A673 (cell line): ENCODE data around the gene GRB10. TPM values are rescaled to one million over a fixed set of nuclear protein-coding genes. Genes with fewer than 3 reads are reported as not detected.

Experiments
- BruUV-seq: library from RNA; stranded (reverse); fragments of 400-500 nt; replicated peaks from 2 replicates; lab custom pipeline; 2021; lab: Mats Ljungman, UMichigan
- CTCF ChIA-PET: fragments of 300-600 bp; sonication (Branson Sonifier 250); formaldehyde crosslinking; loops from one replicate; lab custom pipeline; 2022; ENCODE audit warnings: antibody characterized with exemption; lab: Charles Lee
- POLR2A ChIA-PET: fragments of 300-600 bp; sonication (Branson Sonifier 250); formaldehyde crosslinking; loops from one replicate; lab custom pipeline; 2022; ENCODE audit warnings: antibody characterized with exemption; ENCODE audit not compliant: low non-redundant PET; lab: Charles Lee
- DNase-seq: peaks from one replicate; pipeline ENCODE4 v3.0.0-alpha.2; 2015; ENCODE audit warnings: low spot score
- H3K27ac ChIP-seq: fragments of 200-600 bp; sonication (generic); 2 replicates; pipeline ENCODE4 v1.5.1; 2016; ENCODE audit warnings: mixed run types, low read depth, mild to moderate bottlenecking, mixed read lengths, antibody characterized with exemption, low read length; ENCODE audit not compliant: poor library complexity, severe bottlenecking
- H3K27me3 ChIP-seq: fragments of 200-600 bp; sonication (generic); replicated peaks from 2 replicates; pipeline ENCODE4 v1.6.1; 2017; ENCODE audit warnings: mixed run types, low read depth, mild to moderate bottlenecking, mixed read lengths, antibody characterized with exemption, low read length; ENCODE audit not compliant: insufficient read depth, poor library complexity
- H3K36me3 ChIP-seq: fragments of 200-600 bp; sonication (generic); 2 replicates; pipeline ENCODE4 v1.6.1; 2016; ENCODE audit warnings: mixed run types, mild to moderate bottlenecking, mixed read lengths, antibody characterized with exemption, low read length; ENCODE audit not compliant: insufficient read depth, poor library complexity, severe bottlenecking
- H3K4me1 ChIP-seq: fragments of 200-600 bp; sonication (generic); 2 replicates; pipeline ENCODE4 v1.6.1; 2017; ENCODE audit warnings: mixed run types, mild to moderate bottlenecking, mixed read lengths, antibody characterized with exemption, low read length; ENCODE audit not compliant: insufficient read depth, poor library complexity, severe bottlenecking
- H3K4me3 ChIP-seq: fragments of 200-600 bp; sonication (generic); 2 replicates; pipeline ENCODE4 v1.5.1; 2016; ENCODE audit warnings: low read depth, mixed run types, mild to moderate bottlenecking, mixed read lengths, low read length; ENCODE audit not compliant: poor library complexity, severe bottlenecking
- H3K9me3 ChIP-seq: fragments of 200-600 bp; sonication (generic); 2 replicates; pipeline ENCODE4 v1.6.1; 2016; ENCODE audit warnings: mixed run types, low read depth, mild to moderate bottlenecking, mixed read lengths, antibody characterized with exemption, low read length; ENCODE audit not compliant: poor library complexity, severe bottlenecking
- EZH2 ChIP-seq: fragments of 200-600 bp; sonication (generic); IDR thresholded peaks from 2 replicates; pipeline ENCODE4 v1.6.1; 2017; ENCODE audit warnings: borderline replicate concordance, low read depth, mild to moderate bottlenecking, mixed read lengths, antibody characterized with exemption, low read length; ENCODE audit not compliant: poor library complexity, severe bottlenecking
- intact Hi-C: fragments of 100-400 bp; cut with micrococcal nuclease; formaldehyde crosslinking; loops from one replicate; pipeline ENCODE4 v1.10.0; 2022; ENCODE audit not compliant: unreplicated experiment
- total RNA-seq: library from RNA; stranded (reverse); gene quantifications from 2 replicates; pipeline ENCODE4 v1.2.3, GENCODE V29; 2021
- TF ChIP-seq, protein P1 (sequence below): fragments of 300-800, 200-600 bp; sonication (generic); conservative IDR thresholded peaks from 2 replicates; pipeline ENCODE4 v1.5.1; 2017; ENCODE audit warnings: low read depth, mild to moderate bottlenecking, antibody characterized with exemption, low read length, moderate library complexity, mixed read lengths

Gene GRB10
- total RNA-seq, 1 experiment from 2014 or later, result 0.41 TPM

DNA sequence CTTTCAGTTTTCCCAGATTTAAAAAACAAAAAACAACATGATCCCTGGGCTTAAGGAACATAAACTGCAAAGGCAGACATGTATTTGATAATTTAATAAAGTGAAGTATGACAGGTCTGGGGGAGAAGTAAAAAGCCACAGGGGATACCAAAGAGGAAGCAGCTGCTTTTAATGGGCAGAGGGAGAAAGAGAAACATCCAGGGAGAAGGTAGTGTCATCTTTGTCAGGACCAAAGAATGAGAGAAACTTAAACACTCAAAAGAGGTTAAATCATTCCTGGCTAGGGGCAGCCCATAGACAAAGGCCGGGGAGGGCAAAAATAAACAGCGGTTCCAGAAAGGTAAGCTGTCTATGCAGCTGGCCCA, 94.5 kb downstream of the GRB10 start:
- ChIA-PET CTCF (no interaction called here), POLR2A (no interaction called here)
- no peaks in the 10 kb centered on the region for H3K36me3 ChIP-seq
- no peak for DNase-seq
- BruUV-seq, result no TSS peak
- intact Hi-C loops, result no loop called here
- peaks cover 7% of the 10 kb centered on the region for H3K27me3 ChIP-seq
- TF ChIP-seq EZH2, result no peak
- TF ChIP-seq, protein P1, sequence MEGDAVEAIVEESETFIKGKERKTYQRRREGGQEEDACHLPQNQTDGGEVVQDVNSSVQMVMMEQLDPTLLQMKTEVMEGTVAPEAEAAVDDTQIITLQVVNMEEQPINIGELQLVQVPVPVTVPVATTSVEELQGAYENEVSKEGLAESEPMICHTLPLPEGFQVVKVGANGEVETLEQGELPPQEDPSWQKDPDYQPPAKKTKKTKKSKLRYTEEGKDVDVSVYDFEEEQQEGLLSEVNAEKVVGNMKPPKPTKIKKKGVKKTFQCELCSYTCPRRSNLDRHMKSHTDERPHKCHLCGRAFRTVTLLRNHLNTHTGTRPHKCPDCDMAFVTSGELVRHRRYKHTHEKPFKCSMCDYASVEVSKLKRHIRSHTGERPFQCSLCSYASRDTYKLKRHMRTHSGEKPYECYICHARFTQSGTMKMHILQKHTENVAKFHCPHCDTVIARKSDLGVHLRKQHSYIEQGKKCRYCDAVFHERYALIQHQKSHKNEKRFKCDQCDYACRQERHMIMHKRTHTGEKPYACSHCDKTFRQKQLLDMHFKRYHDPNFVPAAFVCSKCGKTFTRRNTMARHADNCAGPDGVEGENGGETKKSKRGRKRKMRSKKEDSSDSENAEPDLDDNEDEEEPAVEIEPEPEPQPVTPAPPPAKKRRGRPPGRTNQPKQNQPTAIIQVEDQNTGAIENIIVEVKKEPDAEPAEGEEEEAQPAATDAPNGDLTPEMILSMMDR, result no peak
- H3K4me1 ChIP-seq, result no peaks in the 10 kb centered on the region
- H3K27ac ChIP-seq, result no peak overlapping the region
- H3K4me3 ChIP-seq, result no peak overlapping the region
- no peaks in the 10 kb centered on the region for H3K9me3 ChIP-seq

GRCh38 chr7:50687575-50688225, 95.0 kb downstream of the GRB10 start:
- Histone ChIP-seq H3K4me3 (no peak overlapping the region), H3K27ac (no peak overlapping the region), H3K36me3 (no peaks in the 10 kb centered on the region), H3K4me1 (no peaks in the 10 kb centered on the region), H3K27me3 (peaks cover 7% of the 10 kb centered on the region), H3K9me3 (no peaks in the 10 kb centered on the region)
- intact Hi-C loops, result no loop called here
- BruUV-seq, result no TSS peak
- no peak for DNase-seq
- ChIA-PET CTCF (no interaction called here), POLR2A (no interaction called here)
- no peak for TF ChIP-seq EZH2
- TF ChIP-seq, protein P1, result no peak

GRCh38 chr7:50687096-50687495, 95.6 kb downstream of the GRB10 start:
- BruUV-seq, result no TSS peak
- H3K4me1 ChIP-seq, result no peaks in the 10 kb centered on the region
- TF ChIP-seq EZH2, result no peak
- TF ChIP-seq, protein P1, result no peak
- peaks cover 7% of the 10 kb centered on the region for H3K27me3 ChIP-seq
- intact Hi-C loops, result no loop called here
- no peak for DNase-seq
- no peak overlapping the region for H3K4me3 ChIP-seq
- POLR2A ChIA-PET, result no interaction called here
- no peak overlapping the region for H3K27ac ChIP-seq
- H3K36me3 ChIP-seq, result no peaks in the 10 kb centered on the region
- CTCF ChIA-PET, result no interaction called here
- no peaks in the 10 kb centered on the region for H3K9me3 ChIP-seq
